ENCODE results near the gene PAX8.

Gene PAX8

DNA sequence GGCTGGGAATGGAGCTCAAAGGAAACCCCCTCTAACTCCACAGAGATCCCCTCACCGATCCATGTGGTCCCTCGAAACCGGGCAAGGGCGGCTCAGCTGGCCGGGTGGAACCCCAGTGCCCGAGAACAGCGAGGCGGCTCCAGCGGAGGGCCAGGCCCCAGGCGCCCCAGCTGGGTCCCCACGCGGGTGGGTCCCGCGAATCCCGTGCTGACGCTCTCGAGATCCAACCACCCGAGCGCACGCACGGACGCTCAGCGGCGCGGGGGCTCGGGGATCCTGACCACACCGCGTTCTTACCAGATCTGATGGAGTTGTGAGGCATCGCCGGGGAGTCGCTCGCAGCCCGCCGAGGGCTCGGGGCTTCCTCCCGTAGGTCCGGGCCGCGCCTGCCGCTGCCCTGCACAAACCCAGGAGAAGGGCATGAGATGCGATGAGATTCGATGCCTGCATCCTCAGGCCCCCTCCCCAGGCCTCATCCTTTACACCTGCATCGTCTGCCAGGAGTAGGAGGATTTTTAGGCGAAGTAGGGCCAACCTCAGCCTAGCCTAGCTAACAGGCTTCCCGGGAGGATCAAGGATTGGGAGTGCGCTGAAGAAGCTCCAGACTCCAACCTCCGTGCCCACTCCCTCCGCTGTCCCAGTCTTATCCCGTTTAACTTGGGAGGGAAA is 514 bp downstream of the PAX8 start:
- 0 out of 2 replicates have a peak, but pooled peaks have one; percentile 7 for TF ChIP-seq EGR1 (IDR thresholded peaks at IDR 0.05)
- no peak; the same call in 1 of the 2 replicates for TF ChIP-seq ZBTB7A (IDR thresholded peaks at IDR 0.05; ENCODE audit: low read depth)

DNA sequence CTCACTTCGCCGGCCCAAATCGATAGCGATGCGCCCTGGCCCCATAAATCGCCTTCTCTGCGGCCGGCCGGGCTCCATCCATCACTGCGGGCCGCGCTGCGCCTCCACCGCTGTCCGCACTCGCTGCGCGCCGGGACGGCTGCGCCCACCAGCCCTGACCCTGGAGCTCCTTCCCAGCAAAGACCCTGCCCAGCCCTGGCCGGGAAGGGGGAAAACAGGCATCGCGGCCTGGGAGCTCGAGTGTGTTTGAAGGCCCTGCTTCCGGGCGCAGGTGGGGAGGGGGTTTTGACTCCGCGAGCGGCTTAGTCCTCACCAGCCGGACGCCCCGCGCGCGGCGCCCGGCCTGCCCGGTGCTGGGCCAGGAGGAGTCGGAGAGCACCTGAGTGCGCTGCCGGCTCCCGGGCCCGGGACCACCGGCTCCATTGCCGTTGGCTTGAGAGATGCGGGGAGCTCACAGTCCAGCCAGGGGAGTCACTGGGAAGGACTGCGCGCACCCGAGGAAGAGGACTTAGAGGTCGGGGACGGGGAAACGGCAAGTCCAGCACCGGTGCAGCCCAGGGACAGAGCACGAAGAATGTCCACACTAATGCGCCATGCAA is 1.1 kb downstream of the PAX8 start:
- TF ChIP-seq FOXM1 (IDR thresholded peaks at IDR 0.05; ENCODE audit: borderline replicate concordance, low read depth), result no peak
- TF ChIP-seq YY1 (IDR thresholded peaks at IDR 0.05; ENCODE audit: low read depth), result no peak
- TF ChIP-seq, protein P1, sequence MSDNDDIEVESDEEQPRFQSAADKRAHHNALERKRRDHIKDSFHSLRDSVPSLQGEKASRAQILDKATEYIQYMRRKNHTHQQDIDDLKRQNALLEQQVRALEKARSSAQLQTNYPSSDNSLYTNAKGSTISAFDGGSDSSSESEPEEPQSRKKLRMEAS (IDR thresholded peaks at IDR 0.05), result peak; percentile 22; the same call in 1 of the 2 replicates
- TF ChIP-seq RAD21 (IDR thresholded peaks at IDR 0.05; ENCODE audit: low read depth), result no peak

DNA sequence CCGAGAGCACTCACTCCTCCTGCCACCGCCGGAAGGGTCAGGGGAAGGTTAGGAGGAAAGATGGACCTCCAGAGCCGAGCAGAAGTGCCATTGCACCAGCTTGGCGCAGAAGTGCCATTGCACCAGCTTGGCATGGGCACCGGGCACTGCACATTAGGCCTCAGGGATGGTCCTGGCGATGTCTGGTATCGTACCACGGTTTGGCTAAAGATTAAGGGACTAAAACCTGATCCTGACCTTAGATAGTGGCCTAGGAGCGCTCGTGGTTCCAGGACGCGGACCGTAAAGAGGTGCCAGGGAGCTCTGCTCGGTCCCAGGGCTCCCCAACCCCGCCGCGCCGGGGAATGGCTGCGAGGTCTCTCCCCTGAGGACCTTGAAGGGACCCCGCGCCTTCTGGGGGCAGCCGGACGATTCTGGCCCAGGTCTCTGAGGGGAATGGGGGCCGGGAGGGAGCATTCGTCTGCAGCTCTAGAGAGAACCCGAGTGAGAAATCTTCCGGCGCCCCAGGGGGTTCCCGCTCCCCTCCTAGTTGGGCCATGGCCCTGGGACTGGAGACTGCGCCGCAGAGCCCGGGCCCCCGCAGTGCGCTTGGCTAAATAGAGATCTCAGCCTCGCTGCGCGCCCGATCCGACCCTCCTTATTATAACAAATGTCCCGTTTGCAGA is 1.8 kb downstream of the PAX8 start:
- TF ChIP-seq YY1 (IDR thresholded peaks at IDR 0.05; ENCODE audit: low read depth), result 0 out of 2 replicates have a peak, but pooled peaks have one; percentile 3
- TF ChIP-seq CREB1 (IDR thresholded peaks at IDR 0.05; ENCODE audit: low read depth), result no peak
- TF ChIP-seq CEBPB (IDR thresholded peaks at IDR 0.05), result no peak

DNA sequence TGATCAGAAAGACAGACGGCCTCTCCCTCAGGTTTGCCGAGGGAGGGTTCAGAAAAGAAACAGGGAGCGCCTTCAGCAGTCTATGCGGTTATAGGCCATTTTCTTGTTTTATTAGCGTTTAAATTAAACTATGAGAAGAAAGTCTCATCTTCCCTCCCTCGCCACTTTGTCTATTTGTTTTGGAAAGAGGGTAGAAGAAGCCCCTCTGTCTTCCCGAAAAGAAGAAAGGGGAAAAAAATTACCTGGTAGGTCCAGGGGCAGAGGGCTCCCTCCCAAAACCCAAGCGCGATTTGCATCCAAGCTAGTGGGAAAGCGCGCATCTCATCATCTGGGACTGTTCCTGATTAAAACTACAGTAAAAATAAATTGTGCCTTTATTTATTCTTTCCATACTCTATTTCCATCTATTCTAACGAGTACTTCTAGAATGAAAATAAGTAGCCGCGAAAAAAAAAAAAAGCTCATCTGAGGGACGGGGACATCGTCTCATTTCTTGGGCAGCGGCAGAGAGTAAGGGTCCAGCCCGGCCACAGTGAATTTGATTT is 2.4 kb downstream of the PAX8 start:
- TF ChIP-seq TCF12 (IDR thresholded peaks at IDR 0.05; ENCODE audit: low read depth), result no peak
- TF ChIP-seq, protein P1 (IDR thresholded peaks at IDR 0.05), result no peak
- TF ChIP-seq, protein P2, sequence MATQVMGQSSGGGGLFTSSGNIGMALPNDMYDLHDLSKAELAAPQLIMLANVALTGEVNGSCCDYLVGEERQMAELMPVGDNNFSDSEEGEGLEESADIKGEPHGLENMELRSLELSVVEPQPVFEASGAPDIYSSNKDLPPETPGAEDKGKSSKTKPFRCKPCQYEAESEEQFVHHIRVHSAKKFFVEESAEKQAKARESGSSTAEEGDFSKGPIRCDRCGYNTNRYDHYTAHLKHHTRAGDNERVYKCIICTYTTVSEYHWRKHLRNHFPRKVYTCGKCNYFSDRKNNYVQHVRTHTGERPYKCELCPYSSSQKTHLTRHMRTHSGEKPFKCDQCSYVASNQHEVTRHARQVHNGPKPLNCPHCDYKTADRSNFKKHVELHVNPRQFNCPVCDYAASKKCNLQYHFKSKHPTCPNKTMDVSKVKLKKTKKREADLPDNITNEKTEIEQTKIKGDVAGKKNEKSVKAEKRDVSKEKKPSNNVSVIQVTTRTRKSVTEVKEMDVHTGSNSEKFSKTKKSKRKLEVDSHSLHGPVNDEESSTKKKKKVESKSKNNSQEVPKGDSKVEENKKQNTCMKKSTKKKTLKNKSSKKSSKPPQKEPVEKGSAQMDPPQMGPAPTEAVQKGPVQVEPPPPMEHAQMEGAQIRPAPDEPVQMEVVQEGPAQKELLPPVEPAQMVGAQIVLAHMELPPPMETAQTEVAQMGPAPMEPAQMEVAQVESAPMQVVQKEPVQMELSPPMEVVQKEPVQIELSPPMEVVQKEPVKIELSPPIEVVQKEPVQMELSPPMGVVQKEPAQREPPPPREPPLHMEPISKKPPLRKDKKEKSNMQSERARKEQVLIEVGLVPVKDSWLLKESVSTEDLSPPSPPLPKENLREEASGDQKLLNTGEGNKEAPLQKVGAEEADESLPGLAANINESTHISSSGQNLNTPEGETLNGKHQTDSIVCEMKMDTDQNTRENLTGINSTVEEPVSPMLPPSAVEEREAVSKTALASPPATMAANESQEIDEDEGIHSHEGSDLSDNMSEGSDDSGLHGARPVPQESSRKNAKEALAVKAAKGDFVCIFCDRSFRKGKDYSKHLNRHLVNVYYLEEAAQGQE (IDR thresholded peaks at IDR 0.05; ENCODE audit: low read depth), result no peak
- TF ChIP-seq CEBPB (IDR thresholded peaks at IDR 0.05), result no peak

DNA sequence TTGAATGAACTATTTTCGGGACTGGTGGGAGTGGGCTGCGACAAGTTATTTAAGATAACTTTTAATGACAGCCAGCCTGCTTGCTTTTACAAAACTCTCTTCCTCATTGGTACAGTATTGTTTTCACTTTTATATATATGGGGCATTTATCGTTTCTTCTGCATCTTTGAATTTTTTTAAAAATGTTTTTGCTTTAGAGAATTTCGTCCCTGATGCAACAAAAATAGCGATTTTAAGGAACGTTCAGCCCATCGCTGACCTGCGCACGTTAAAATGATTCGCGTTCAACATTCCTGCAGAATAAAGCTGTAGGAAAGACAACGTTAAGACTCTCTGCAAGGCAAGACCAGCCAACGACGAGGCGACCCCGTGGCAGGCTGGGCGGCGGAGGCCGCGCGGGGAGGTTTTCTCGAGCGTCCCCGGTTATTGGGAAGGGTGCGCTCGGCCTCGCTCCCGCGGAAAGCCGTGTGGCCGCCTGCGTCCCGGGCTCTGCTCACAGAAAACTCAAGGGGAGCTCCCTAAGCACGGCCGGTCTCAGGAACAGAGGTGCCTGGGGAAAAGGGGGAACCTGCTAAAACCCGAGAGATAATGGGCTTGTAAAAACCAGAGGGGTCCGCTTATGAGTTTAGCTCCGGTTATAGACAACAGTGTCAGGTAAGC is 3.0 kb downstream of the PAX8 start:
- no peak for TF ChIP-seq CREB1 (IDR thresholded peaks at IDR 0.05; ENCODE audit: low read depth)
- TF ChIP-seq, protein P1 (IDR thresholded peaks at IDR 0.05), result 0 out of 2 replicates have a peak, but pooled peaks have one; percentile 14
- no peak for TF ChIP-seq ZBTB7A (IDR thresholded peaks at IDR 0.05; ENCODE audit: low read depth)
- no peak for TF ChIP-seq TEAD4 (IDR thresholded peaks at IDR 0.05)
- no peak for TF ChIP-seq TCF12 (IDR thresholded peaks at IDR 0.05; ENCODE audit: low read depth)

DNA sequence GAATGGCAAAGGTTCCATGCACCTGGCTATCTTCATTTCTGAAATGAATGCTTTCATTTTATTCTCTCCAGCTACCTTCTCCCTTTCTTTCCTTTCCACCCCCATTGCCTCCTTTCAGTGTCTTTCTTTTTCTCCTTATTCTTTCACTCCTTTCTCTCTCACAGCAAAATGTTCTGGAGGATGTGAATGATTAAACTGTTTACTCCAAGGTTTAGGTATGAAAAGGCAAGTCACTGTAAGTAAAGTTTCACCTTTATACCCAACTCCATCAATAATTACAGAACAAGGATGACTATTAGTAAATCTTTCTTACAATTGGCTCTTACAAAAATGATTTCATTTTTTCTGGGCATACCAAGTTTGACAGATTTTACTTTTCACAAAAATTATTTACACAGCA is 4.3 kb downstream of the PAX8 start:
- TF ChIP-seq RAD21 (IDR thresholded peaks at IDR 0.05; ENCODE audit: low read depth) (no peak), CEBPB (IDR thresholded peaks at IDR 0.05) (no peak), TCF12 (IDR thresholded peaks at IDR 0.05; ENCODE audit: low read depth) (no peak), EP300 (IDR thresholded peaks at IDR 0.05; ENCODE audit: borderline replicate concordance) (no peak), CREB1 (IDR thresholded peaks at IDR 0.05; ENCODE audit: low read depth) (no peak), YY1 (IDR thresholded peaks at IDR 0.05; ENCODE audit: low read depth) (no peak), TAF1 (IDR thresholded peaks at IDR 0.05; ENCODE audit: low read depth) (no peak), EGR1 (IDR thresholded peaks at IDR 0.05) (no peak)
- TF ChIP-seq, protein P3, sequence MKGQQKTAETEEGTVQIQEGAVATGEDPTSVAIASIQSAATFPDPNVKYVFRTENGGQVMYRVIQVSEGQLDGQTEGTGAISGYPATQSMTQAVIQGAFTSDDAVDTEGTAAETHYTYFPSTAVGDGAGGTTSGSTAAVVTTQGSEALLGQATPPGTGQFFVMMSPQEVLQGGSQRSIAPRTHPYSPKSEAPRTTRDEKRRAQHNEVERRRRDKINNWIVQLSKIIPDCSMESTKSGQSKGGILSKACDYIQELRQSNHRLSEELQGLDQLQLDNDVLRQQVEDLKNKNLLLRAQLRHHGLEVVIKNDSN (IDR thresholded peaks at IDR 0.05), result no peak
- TF ChIP-seq, protein P2 (IDR thresholded peaks at IDR 0.05; ENCODE audit: low read depth), result no peak
- TF ChIP-seq, protein P1 (IDR thresholded peaks at IDR 0.05), result no peak
